Fibroblast of mammary gland (primary cell): ENCODE results near the gene ACP6.
"Not testable (repeated sequence)": the region's sequence is repeated elsewhere in the genome, so short reads cannot be mapped to it uniquely, and the experiment has no call there.

Experiments
- DNase-seq: peaks from one replicate; pipeline ENCODE4 v3.0.0-alpha.2; 2010; ENCODE audit warnings: low read depth
- H3K4me3 ChIP-seq: 2 replicates; pipeline ENCODE4 v1.5.1; 2011; ENCODE audit warnings: low read depth, mild to moderate bottlenecking, low read length, moderate library complexity; ENCODE audit not compliant: control insufficient read depth
- CTCF ChIP-seq: conservative IDR thresholded peaks from 2 replicates; pipeline ENCODE4 v1.5.1; 2011; ENCODE audit warnings: low read depth, low read length, inconsistent platforms; ENCODE audit not compliant: control insufficient read depth, insufficient read depth

ACP6 gene

GRCh38 chr1:147624529-147624928, 45.8 kb downstream of the ACP6 start:
- DNase-seq = no peak
- no peak overlapping the region for H3K4me3 ChIP-seq
- no peak for TF ChIP-seq CTCF

GRCh38 chr1:147624011-147624410, 46.3 kb downstream of the ACP6 start:
- H3K4me3 ChIP-seq = no peak overlapping the region
- TF ChIP-seq CTCF = no peak
- DNase-seq = no peak

- no peak for DNase-seq
- no peak for TF ChIP-seq CTCF
- H3K4me3 ChIP-seq = no peak overlapping the region
Measured at GRCh38 chr1:147622731-147623130, 47.6 kb downstream of the ACP6 start.

DNA sequence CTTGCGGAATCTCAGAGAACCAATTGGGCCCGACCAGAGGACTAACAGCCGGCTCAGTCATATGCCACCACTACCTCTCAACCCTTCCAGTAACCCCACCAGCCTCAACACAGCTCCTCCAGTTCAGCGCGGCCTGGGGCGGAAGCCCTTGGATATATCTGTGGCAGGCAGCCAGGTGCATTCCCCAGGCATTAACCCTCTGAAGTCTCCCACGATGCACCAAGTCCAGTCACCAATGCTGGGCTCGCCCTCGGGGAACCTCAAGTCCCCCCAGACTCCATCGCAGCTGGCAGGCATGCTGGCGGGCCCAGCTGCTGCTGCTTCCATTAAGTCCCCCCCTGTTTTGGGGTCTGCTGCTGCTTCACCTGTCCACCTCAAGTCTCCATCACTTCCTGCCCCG, 49.8 kb downstream of the ACP6 start:
- TF ChIP-seq CTCF = no peak
- DNase-seq = no peak
- H3K4me3 ChIP-seq = no peak overlapping the region

- no peak for TF ChIP-seq CTCF
- DNase-seq = no peak
- no peak overlapping the region for H3K4me3 ChIP-seq
Measured at GRCh38 chr1:147619741-147620140, 50.6 kb downstream of the ACP6 start.

GRCh38 chr1:147618771-147619170, 51.6 kb downstream of the ACP6 start:
- TF ChIP-seq CTCF = no peak
- DNase-seq = no peak
- no peak overlapping the region for H3K4me3 ChIP-seq

DNA sequence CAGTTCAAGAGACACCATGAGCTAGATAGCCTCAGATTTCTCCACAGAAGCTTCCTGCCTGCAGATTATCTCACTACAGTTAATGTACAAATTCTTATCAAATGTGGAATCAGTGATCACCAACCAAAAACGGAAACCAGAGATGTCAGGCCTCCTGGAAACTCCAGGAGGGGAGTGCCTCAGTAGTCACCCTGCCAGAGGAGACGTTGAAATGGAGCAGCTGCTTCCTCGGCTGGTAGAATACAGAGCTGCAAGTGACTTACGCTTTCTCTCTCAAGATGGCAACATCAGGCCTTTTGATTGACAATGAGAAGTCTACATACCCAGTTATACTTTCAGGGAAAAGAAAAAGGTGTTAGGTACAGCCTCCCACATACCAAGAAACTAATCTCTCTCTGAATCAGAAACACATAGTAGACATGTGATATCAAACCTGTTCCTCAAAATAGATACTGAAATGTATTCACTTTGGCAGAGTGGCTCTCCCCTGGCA, 52.2 kb downstream of the ACP6 start:
- DNase-seq = no peak
- no peak for TF ChIP-seq CTCF
- H3K4me3 ChIP-seq = no peak overlapping the region

GRCh38 chr1:147614966-147615365, 55.4 kb downstream of the ACP6 start:
- not testable (repeated sequence) for DNase-seq, H3K4me3 ChIP-seq
